ENCODE measurements around the gene FAM50A. TPM values are rescaled to one million over a fixed set of nuclear protein-coding genes. Genes with fewer than 3 reads are reported as not detected.

Gene FAM50A
- total RNA-seq, 2 donors from 2014 or later, result 58.1 to 58.6 TPM

- H3K9me3 ChIP-seq (ENCODE audit: control insufficient read depth, low read length, poor library complexity, severe bottlenecking), result no peaks in the 10 kb centered on the region
- peak overlapping the region; percentile 87 for H3K27ac Mint-ChIP-seq
- H3K4me1 Mint-ChIP-seq, result peaks cover 15% of the 10 kb centered on the region
- ATAC-seq (peak; percentile 76), DNase-seq (peak; percentile 51 to 64 (median 62))
- H3K4me3 Mint-ChIP-seq, result peak overlapping the region; percentile 96
- H3K27me3 Mint-ChIP-seq, result no peaks in the 10 kb centered on the region
- H3K36me3 Mint-ChIP-seq (ENCODE audit: low read depth), result no peaks in the 10 kb centered on the region
Observed at GRCh38 chrX:154457491-154458115, 13.7 kb downstream of the FAM50A start.

GRCh38 chrX:154458116-154458953 lies 14.4 kb downstream of the FAM50A start, which contains the start of gene PLXNA3:
PLXNA3 (plus strand) TSS chrX:154458281; CDS start chrX:154460184, 1,903 bp downstream.
- ATAC-seq (peak; percentile 83), DNase-seq (peak; percentile 63 to 68 (median 65))
- Mint-ChIP-seq H3K27me3 (no peaks in the 10 kb centered on the region), H3K4me3 (peak within 1 kb of the TSS; percentile 96), H3K4me1 (peaks cover 15% of the 10 kb centered on the region), H3K27ac (peak within 1 kb of the TSS; percentile 87), H3K36me3 (ENCODE audit: low read depth) (peaks cover 4% of the 10 kb centered on the region)
- H3K9me3 ChIP-seq (ENCODE audit: control insufficient read depth, low read length, poor library complexity, severe bottlenecking), result no peaks in the 10 kb centered on the region

GRCh38 chrX:154458954-154459778 lies 15.2 kb downstream of the FAM50A start:
- H3K36me3 Mint-ChIP-seq (ENCODE audit: low read depth), result peaks cover 4% of the 10 kb centered on the region
- peak overlapping the region; percentile 34 for H3K27ac Mint-ChIP-seq
- no peaks in the 10 kb centered on the region for H3K27me3 Mint-ChIP-seq
- peaks cover 15% of the 10 kb centered on the region for H3K4me1 Mint-ChIP-seq
- DNase-seq, result no peak
- ATAC-seq, result peak; percentile 44
- peak overlapping the region; percentile 85 for H3K4me3 Mint-ChIP-seq
- H3K9me3 ChIP-seq (ENCODE audit: control insufficient read depth, low read length, poor library complexity, severe bottlenecking), result no peaks in the 10 kb centered on the region

- no peaks in the 10 kb centered on the region for H3K27me3 Mint-ChIP-seq
- H3K27ac Mint-ChIP-seq, result no peak overlapping the region
- no peak for ATAC-seq
- H3K9me3 ChIP-seq (ENCODE audit: control insufficient read depth, low read length, poor library complexity, severe bottlenecking), result no peaks in the 10 kb centered on the region
- peaks cover 4% of the 10 kb centered on the region for H3K36me3 Mint-ChIP-seq (ENCODE audit: low read depth)
- DNase-seq, result no peak
- peak overlapping the region; percentile 85 for H3K4me3 Mint-ChIP-seq
- H3K4me1 Mint-ChIP-seq, result peaks cover 15% of the 10 kb centered on the region
Observed at GRCh38 chrX:154459832-154460231, 15.9 kb downstream of the FAM50A start.

GRCh38 chrX:154460326-154460725 lies 16.4 kb downstream of the FAM50A start:
- peaks cover 15% of the 10 kb centered on the region for H3K4me1 Mint-ChIP-seq
- no peaks in the 10 kb centered on the region for H3K27me3 Mint-ChIP-seq
- no peak overlapping the region for H3K27ac Mint-ChIP-seq
- ATAC-seq, result no peak
- DNase-seq, result no peak
- H3K4me3 Mint-ChIP-seq, result peak overlapping the region; percentile 85
- peaks cover 4% of the 10 kb centered on the region for H3K36me3 Mint-ChIP-seq (ENCODE audit: low read depth)
- no peaks in the 10 kb centered on the region for H3K9me3 ChIP-seq (ENCODE audit: control insufficient read depth, low read length, poor library complexity, severe bottlenecking)

- peaks cover 13% of the 10 kb centered on the region for H3K4me1 Mint-ChIP-seq
- no peak overlapping the region for H3K4me3 Mint-ChIP-seq
- H3K36me3 Mint-ChIP-seq (ENCODE audit: low read depth), result peaks cover 4% of the 10 kb centered on the region
- no peak for DNase-seq
- no peaks in the 10 kb centered on the region for H3K9me3 ChIP-seq (ENCODE audit: control insufficient read depth, low read length, poor library complexity, severe bottlenecking)
- no peak for ATAC-seq
- H3K27me3 Mint-ChIP-seq, result no peaks in the 10 kb centered on the region
- no peak overlapping the region for H3K27ac Mint-ChIP-seq
Observed at GRCh38 chrX:154462396-154462795, 18.5 kb downstream of the FAM50A start.

GRCh38 chrX:154463611-154464220 lies 19.8 kb downstream of the FAM50A start:
- Mint-ChIP-seq H3K4me1 (peaks cover 11% of the 10 kb centered on the region), H3K27ac (no peak overlapping the region), H3K4me3 (no peak overlapping the region), H3K36me3 (ENCODE audit: low read depth) (peaks cover 4% of the 10 kb centered on the region), H3K27me3 (no peaks in the 10 kb centered on the region)
- no peaks in the 10 kb centered on the region for H3K9me3 ChIP-seq (ENCODE audit: control insufficient read depth, low read length, poor library complexity, severe bottlenecking)
- no peak for ATAC-seq
- DNase-seq, result no peak

- Mint-ChIP-seq H3K27ac (no peak overlapping the region), H3K4me3 (no peak overlapping the region), H3K36me3 (ENCODE audit: low read depth) (peaks cover 4% of the 10 kb centered on the region), H3K27me3 (no peaks in the 10 kb centered on the region), H3K4me1 (peaks cover 5% of the 10 kb centered on the region)
- ATAC-seq (no peak), DNase-seq (no peak)
- no peaks in the 10 kb centered on the region for H3K9me3 ChIP-seq (ENCODE audit: control insufficient read depth, low read length, poor library complexity, severe bottlenecking)
Observed at GRCh38 chrX:154464806-154465365, 20.9 kb downstream of the FAM50A start.

- Mint-ChIP-seq H3K27me3 (no peaks in the 10 kb centered on the region), H3K4me1 (peaks cover 4% of the 10 kb centered on the region), H3K27ac (no peak overlapping the region), H3K4me3 (no peak overlapping the region), H3K36me3 (ENCODE audit: low read depth) (peaks cover 4% of the 10 kb centered on the region)
- ATAC-seq, result no peak
- DNase-seq, result no peak
- H3K9me3 ChIP-seq (ENCODE audit: control insufficient read depth, low read length, poor library complexity, severe bottlenecking), result no peaks in the 10 kb centered on the region
Observed at GRCh38 chrX:154465601-154466000, 21.7 kb downstream of the FAM50A start.

- ATAC-seq, result no peak
- Mint-ChIP-seq H3K27me3 (no peaks in the 10 kb centered on the region), H3K36me3 (ENCODE audit: low read depth) (peaks cover 4% of the 10 kb centered on the region)
Observed at GRCh38 chrX:154466036-154466435, 22.1 kb downstream of the FAM50A start.

GRCh38 chrX:154466907-154467306 lies 23.0 kb downstream of the FAM50A start:
- H3K9me3 ChIP-seq (ENCODE audit: control insufficient read depth, low read length, poor library complexity, severe bottlenecking), result no peaks in the 10 kb centered on the region
- DNase-seq (no peak), ATAC-seq (no peak)
- Mint-ChIP-seq H3K27me3 (no peaks in the 10 kb centered on the region), H3K27ac (no peak overlapping the region), H3K36me3 (ENCODE audit: low read depth) (peaks cover 4% of the 10 kb centered on the region), H3K4me1 (no peaks in the 10 kb centered on the region), H3K4me3 (no peak overlapping the region)

More at GRCh38 chrX:154466036-154466435, 22.1 kb downstream of the FAM50A start:
- Mint-ChIP-seq H3K4me1 (peaks cover 4% of the 10 kb centered on the region), H3K27ac (no peak overlapping the region), H3K4me3 (no peak overlapping the region)
- H3K9me3 ChIP-seq (ENCODE audit: control insufficient read depth, low read length, poor library complexity, severe bottlenecking), result no peaks in the 10 kb centered on the region
- no peak for DNase-seq

GRCh38 chrX:154467556-154467955 lies 23.6 kb downstream of the FAM50A start:
- H3K27ac Mint-ChIP-seq, result no peak overlapping the region
- DNase-seq (no peak), ATAC-seq (no peak)
- H3K27me3 Mint-ChIP-seq, result no peaks in the 10 kb centered on the region
- no peaks in the 10 kb centered on the region for H3K4me1 Mint-ChIP-seq
- H3K4me3 Mint-ChIP-seq, result no peak overlapping the region
- H3K36me3 Mint-ChIP-seq (ENCODE audit: low read depth), result peaks cover 4% of the 10 kb centered on the region
- H3K9me3 ChIP-seq (ENCODE audit: control insufficient read depth, low read length, poor library complexity, severe bottlenecking), result no peaks in the 10 kb centered on the region
